ENCODE data around the gene GNMT. TPM values are rescaled to one million over a fixed set of nuclear protein-coding genes. Genes with fewer than 3 reads are reported as not detected.
"Not testable (repeated sequence)": the region's sequence is repeated elsewhere in the genome, so short reads cannot be mapped to it uniquely, and the experiment has no call there.

Gene GNMT
- polyA plus RNA-seq, 2 of the 4 experiments (the other 2 are of a cell fraction): 0.12 to 0.23 TPM

DNA sequence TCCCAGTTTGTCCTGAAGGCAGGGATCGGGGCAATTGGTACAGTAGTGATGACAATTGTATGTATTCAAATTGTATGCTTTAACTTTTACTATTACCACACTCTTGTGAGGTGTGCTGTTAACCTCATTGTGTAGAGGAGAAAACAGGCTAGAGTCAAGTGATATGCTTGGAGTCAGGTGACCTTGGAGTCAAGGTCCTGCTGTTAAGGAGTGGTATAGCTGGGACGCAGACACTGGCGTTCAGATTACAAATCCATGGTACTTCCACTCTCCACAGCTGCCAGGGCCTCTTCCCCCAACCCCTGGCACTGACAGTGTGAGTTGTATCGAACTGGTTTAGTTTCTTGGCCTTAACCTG, 20.8 kb upstream of the GNMT start:
- DNase-seq (ENCODE audit: low read depth in 1 of 2, low spot score in 1 of 2): no peak
- no peak overlapping the region for H3K4me3 ChIP-seq
- FAIRE-seq: no peak
- ChIA-PET CTCF (interaction anchor here (0.6 to 1.7 kb wide), 3 partner anchors 9 to 204 kb away, joined by 3 to 6 read pairs (median 3); no protein-coding TSS in a partner anchor), POLR2A (interaction anchor here (2.0 kb wide), 1 partner anchor 10 kb away, joined by 9 read pairs; the partner anchor contains the start of gene CNPY3)
- no peak overlapping the region for H3K27ac ChIP-seq
- H3K9me3 ChIP-seq: no peaks in the 10 kb centered on the region
- H3K4me2 ChIP-seq: no peak overlapping the region
- H3K4me1 ChIP-seq: no peaks in the 10 kb centered on the region
- TF ChIP-seq, protein P1, sequence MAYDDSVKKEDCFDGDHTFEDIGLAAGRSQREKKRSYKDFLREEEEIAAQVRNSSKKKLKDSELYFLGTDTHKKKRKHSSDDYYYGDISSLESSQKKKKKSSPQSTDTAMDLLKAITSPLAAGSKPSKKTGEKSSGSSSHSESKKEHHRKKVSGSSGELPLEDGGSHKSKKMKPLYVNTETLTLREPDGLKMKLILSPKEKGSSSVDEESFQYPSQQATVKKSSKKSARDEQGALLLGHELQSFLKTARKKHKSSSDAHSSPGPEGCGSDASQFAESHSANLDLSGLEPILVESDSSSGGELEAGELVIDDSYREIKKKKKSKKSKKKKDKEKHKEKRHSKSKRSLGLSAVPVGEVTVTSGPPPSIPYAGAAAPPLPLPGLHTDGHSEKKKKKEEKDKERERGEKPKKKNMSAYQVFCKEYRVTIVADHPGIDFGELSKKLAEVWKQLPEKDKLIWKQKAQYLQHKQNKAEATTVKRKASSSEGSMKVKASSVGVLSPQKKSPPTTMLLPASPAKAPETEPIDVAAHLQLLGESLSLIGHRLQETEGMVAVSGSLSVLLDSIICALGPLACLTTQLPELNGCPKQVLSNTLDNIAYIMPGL (CRISPR knock-in tag; IDR thresholded peaks at IDR 0.05; ENCODE audit: borderline replicate concordance): no peak
- TF ChIP-seq NPAS2 (CRISPR knock-in tag; IDR thresholded peaks at IDR 0.05; ENCODE audit: borderline replicate concordance) (no peak), CBX8 (IDR thresholded peaks at IDR 0.05) (no peak), ESRRA (IDR thresholded peaks at IDR 0.05; ENCODE audit: borderline replicate concordance, low read length) (no peak), ZSCAN20 (CRISPR knock-in tag; IDR thresholded peaks at IDR 0.05) (no peak), CHD4 (IDR thresholded peaks at IDR 0.05; ENCODE audit: borderline replicate concordance) (no peak), FOSL2 (IDR thresholded peaks at IDR 0.05) (no peak), FOSL2 (CRISPR knock-in tag; IDR thresholded peaks at IDR 0.05) (no peak)
- WGBS (ENCODE audit: missing lambda C conversion rate): 91% methylated on average over 4 of the region's 4 CpGs
- ATAC-seq: no peak

DNA sequence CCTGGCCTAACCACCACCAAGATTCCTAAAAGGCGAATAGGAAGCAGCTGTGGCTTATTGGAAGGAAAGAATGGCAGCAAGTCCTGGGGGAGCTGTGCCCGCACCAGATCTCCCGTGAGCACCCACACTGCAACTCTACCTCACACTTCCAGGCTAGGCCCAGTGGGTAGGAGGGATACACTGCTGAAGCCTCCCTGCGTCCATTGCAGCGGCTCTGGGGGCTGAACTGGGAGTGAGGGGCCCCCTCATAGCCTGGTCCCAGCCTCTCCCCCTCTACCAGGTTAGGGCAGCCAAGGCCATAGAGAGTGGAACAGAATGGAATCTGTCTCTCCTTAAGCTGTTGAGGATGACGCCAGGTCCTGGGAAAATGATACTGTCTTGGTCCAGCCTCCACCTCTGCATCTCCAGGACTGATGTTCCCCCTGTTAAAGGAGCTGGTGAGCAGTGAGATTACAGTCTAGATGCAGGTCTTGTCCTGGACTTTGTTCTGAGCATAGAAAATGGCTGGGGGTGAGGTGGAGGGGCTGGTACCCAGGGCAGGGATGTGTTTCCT, 20.0 kb upstream of the GNMT start:
- DNase-seq (ENCODE audit: low read depth in 1 of 2, low spot score in 1 of 2) (no peak), FAIRE-seq (no peak), ATAC-seq (no peak)
- Histone ChIP-seq H3K27ac (no peak overlapping the region), H3K4me2 (no peak overlapping the region), H3K9me3 (no peaks in the 10 kb centered on the region), H3K4me1 (no peaks in the 10 kb centered on the region), H3K4me3 (no peak overlapping the region)
- CTCF ChIA-PET: interaction anchor here (1.1 to 1.7 kb wide), 3 partner anchors 10 to 203 kb away, joined by 3 to 6 read pairs (median 3); no protein-coding TSS in a partner anchor
- POLR2A ChIA-PET: interaction anchor here (2.0 kb wide), 1 partner anchor 11 kb away, joined by 9 read pairs; the partner anchor contains the start of gene CNPY3
- WGBS (ENCODE audit: missing lambda C conversion rate): 100% methylated on average over 5 of the region's 6 CpGs
- TF ChIP-seq RNF2 (IDR thresholded peaks at IDR 0.05; ENCODE audit: borderline replicate concordance, low read depth) (no peak), ESRRA (IDR thresholded peaks at IDR 0.05; ENCODE audit: borderline replicate concordance, low read length) (no peak), NR3C1 (IDR thresholded peaks at IDR 0.05) (no peak), NPAS2 (CRISPR knock-in tag; IDR thresholded peaks at IDR 0.05; ENCODE audit: borderline replicate concordance) (no peak), GATA3 (IDR thresholded peaks at IDR 0.05; ENCODE audit: borderline replicate concordance) (no peak), JUNB (IDR thresholded peaks at IDR 0.05) (no peak), CHD4 (IDR thresholded peaks at IDR 0.05; ENCODE audit: borderline replicate concordance) (no peak), PHF8 (IDR thresholded peaks at IDR 0.05; ENCODE audit: borderline replicate concordance, low read depth) (no peak)
- TF ChIP-seq, protein P2, sequence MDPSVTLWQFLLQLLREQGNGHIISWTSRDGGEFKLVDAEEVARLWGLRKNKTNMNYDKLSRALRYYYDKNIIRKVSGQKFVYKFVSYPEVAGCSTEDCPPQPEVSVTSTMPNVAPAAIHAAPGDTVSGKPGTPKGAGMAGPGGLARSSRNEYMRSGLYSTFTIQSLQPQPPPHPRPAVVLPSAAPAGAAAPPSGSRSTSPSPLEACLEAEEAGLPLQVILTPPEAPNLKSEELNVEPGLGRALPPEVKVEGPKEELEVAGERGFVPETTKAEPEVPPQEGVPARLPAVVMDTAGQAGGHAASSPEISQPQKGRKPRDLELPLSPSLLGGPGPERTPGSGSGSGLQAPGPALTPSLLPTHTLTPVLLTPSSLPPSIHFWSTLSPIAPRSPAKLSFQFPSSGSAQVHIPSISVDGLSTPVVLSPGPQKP (IDR thresholded peaks at IDR 0.05; ENCODE audit: low read depth, low read length): no peak
- TF ChIP-seq, protein P3, sequence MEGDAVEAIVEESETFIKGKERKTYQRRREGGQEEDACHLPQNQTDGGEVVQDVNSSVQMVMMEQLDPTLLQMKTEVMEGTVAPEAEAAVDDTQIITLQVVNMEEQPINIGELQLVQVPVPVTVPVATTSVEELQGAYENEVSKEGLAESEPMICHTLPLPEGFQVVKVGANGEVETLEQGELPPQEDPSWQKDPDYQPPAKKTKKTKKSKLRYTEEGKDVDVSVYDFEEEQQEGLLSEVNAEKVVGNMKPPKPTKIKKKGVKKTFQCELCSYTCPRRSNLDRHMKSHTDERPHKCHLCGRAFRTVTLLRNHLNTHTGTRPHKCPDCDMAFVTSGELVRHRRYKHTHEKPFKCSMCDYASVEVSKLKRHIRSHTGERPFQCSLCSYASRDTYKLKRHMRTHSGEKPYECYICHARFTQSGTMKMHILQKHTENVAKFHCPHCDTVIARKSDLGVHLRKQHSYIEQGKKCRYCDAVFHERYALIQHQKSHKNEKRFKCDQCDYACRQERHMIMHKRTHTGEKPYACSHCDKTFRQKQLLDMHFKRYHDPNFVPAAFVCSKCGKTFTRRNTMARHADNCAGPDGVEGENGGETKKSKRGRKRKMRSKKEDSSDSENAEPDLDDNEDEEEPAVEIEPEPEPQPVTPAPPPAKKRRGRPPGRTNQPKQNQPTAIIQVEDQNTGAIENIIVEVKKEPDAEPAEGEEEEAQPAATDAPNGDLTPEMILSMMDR (IDR thresholded peaks at IDR 0.05): no peak
- TF ChIP-seq, protein P4, sequence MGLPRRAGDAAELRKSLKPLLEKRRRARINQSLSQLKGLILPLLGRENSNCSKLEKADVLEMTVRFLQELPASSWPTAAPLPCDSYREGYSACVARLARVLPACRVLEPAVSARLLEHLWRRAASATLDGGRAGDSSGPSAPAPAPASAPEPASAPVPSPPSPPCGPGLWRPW (IDR thresholded peaks at IDR 0.05): no peak

DNA sequence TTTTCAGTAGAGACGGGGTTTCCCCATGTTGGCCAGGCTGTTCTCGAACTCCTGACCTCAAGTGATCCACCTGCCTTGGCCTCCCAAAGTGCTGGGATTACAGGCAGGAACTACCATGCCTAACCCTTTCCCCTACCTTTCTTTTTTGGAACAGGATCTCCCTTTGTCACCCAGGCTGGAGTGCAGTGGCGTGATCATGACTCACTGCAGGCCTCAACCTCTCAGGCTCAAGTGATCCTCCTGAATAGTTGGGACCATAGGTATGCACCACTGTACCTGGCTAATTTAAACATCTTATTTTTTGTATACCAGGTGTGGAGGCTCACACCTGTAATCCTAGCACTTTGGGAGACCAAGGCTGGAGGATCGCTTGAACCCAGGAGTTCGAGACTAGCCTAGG, 19.2 kb upstream of the GNMT start:
- not testable (repeated sequence) for H3K4me1 ChIP-seq; H3K27ac ChIP-seq; DNase-seq (ENCODE audit: low read depth in 1 of 2, low spot score in 1 of 2); H3K9me3 ChIP-seq; H3K4me2 ChIP-seq; H3K4me3 ChIP-seq; FAIRE-seq; ATAC-seq
- ChIA-PET POLR2A (interaction anchor here (2.0 kb wide), 1 partner anchor 12 kb away, joined by 9 read pairs; the partner anchor contains the start of gene CNPY3), CTCF (interaction anchor here (1.2 to 1.7 kb wide), 2 partner anchors 9 to 11 kb away, joined by 3 to 6 read pairs; no protein-coding TSS in a partner anchor)
- WGBS (ENCODE audit: missing lambda C conversion rate): 96% methylated on average over 5 of the region's 5 CpGs

All from A549 (cell line).